ENCODE results near the gene DHX40.
A peak's percentile ranks its signal among the peaks of the same experiment; 100 is the strongest.
"Not testable (repeated sequence)": the region's sequence is repeated elsewhere in the genome, so short reads cannot be mapped to it uniquely, and the experiment has no call there.

The DHX40 gene
- 90.6 reads per million, percentile 81 among the genes with 10 or more reads in this experiment for total RNA-seq

DNA sequence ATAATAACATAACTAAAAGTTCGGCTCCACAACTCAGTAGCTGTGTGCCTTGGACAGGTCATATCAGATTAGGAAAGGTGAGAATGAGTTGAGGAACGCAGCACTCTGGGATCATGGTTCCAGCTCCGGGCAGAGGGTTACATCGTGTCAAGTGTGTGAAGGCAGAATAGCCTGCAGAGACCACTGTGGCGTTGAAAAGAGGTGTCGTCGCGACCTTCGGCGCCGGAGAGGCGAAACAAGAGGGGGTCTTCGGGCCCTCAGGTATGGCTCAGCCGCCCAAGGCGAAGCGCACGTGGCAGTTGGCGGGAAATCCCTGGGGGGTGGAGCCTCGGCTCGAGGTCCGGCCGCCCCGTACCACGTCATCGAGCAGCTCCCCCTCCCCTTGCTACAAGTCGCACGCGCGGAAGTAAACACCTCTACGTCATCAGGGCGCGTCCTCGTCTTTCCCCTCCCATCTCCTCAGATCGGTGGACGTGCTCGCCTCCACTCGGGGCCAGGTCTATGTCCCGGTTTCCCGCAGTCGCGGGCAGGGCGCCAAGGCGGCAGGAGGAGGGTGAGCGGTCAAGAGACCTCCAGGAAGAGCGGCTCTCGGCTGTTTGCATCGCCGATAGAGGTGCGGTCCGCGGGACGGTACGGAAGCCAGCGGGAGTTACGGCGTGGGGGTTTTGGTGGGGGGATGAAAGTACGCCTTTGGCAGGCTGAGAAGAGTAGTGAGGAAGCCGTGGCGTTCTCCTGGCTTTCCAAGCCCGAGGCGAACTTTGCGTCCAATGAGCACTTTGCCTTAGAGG, at the start of gene DHX40:
Gene DHX40 (plus strand): TSS at position 440 of the 788 bp plus-strand sequence. CDS start 62 bp downstream, at position 502.
- peak; percentile 93 for DNase-seq

DNA sequence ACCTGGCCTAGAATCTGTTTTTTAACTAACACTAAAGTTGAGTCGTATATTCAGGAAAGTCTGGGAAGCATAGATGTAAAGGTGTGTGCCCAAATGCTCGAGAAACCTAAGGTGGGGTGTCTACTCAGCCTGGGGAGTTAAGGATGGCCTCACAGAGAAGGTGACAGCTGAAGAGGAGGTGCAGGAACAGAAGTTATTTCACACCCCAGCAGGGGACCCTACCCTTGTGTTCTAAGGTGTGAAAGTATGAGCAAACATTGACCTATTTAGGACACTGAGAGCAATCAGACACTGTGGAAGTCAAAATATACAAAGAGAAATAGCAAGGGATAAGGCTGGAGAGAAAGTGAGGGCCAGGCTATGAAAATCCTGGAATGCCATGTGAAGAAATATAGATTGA, 49.0 kb upstream of the DHX40 start:
- DNase-seq = no peak

- DNase-seq = no peak
These were observed 46.3 kb upstream of the DHX40 start for GRCh38 chr17:59519132-59519531.

DNA sequence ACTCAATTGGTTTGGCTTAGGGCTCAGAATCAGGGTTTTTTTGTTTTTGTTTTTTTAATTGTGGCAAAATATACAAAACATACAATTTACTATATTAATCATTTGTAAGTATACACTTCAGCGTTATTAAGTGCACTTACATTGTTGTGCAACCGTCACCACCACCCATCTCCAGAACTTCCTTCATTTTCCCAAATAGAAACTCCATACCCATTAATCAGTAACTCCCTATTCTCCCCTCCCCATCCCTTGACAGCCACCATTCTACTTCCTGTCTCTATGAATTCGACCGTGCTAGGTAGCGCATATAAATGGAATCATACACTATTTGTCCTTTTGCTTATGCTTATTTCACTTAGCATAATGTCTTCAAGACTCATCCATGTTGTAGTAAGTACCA, 45.2 kb upstream of the DHX40 start:
- no peak for DNase-seq

- DNase-seq = peak; percentile 38
These were observed 43.8 kb upstream of the DHX40 start for GRCh38 chr17:59521465-59522126.

DNA sequence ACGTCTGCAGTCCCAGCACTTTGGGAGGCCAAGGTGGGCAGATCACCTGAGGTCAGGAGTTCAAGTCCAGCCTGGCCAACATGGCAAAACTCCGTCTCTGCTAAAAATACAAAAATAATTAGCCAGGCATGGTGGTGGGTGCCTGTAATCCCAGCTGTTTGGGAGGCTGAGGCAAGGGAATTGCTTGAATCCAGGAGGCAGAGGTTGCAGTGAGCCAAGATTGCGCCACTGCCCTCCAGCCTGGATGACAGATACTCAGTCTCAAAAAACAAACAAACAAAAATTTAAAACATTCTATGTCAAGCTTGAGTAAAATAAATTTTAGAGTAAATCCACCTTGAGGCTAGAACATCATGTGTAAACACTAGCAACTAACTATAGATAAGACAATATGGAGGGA, 40.5 kb upstream of the DHX40 start:
- not testable (repeated sequence) for DNase-seq

DNA sequence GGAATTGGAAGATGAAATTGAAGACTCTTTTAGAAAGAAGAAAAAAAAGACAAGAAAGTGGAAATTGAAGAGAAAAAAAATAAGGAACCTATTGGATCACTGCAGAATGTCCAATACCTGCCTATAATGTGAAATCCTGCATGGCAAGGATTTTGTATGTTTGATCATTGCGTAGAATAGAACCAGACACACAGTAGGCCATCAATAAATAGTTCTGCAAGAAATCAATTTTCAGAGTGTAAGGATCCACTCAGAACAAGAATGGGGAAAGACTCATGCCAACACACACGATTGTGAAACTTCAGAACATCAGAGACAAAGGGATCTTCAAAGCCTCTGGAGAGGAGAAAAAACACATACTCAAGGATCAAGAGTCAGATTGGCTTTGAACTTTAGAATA, 39.7 kb upstream of the DHX40 start:
- no peak for DNase-seq

GRCh38 chr17:59526451-59526850, 39.0 kb upstream of the DHX40 start:
- DNase-seq = no peak

DNA sequence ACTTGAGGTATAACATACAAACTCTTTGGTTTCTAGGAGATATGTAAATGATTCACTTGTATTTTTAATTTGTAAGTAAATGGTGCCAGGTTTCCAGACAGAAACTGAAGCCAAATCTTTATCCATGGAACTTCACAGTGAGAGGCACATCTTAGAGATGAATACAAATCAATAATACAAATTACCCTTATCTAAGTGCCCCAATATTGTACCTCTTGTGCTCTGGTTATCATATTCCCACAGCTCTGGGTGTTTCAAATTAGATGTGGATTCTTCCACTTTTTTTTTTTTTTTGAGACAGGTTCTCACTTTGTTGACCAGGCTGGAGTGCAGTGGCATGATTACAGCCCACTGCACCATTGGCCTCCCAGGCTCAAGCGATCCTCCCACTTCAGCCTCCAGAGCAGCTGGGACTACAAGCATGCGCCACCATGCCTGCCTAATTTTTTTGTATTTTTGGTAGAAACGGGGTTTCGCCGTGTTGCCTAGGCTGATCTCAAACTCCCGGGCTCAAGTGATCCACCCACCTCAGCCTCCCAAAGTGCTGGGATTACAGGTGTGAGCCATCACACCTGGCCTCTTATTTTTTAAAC, 38.0 kb upstream of the DHX40 start:
- DNase-seq = no peak

- DNase-seq = no peak
These were observed 37.5 kb upstream of the DHX40 start for GRCh38 chr17:59527931-59528330.

DNA sequence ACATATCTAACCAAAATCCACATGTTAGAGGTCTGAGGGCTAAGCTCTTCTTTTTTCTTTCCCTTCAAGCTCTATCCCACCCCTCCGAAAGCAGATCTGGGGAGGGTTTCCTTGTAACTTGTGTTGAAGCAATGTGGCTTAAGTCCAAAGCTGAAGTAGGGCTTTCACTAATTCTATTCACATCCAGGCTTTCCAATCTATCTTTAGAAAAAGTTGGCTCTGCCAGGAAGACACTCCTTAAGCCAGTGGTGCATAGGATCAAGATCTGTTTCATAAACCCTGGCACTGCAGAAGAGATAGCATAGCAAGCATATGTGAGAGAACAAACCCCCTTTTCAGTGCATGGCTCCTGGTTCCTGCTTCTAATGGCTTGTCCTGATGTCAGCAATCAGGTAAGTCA, 34.9 kb upstream of the DHX40 start:
- no peak for DNase-seq

DNA sequence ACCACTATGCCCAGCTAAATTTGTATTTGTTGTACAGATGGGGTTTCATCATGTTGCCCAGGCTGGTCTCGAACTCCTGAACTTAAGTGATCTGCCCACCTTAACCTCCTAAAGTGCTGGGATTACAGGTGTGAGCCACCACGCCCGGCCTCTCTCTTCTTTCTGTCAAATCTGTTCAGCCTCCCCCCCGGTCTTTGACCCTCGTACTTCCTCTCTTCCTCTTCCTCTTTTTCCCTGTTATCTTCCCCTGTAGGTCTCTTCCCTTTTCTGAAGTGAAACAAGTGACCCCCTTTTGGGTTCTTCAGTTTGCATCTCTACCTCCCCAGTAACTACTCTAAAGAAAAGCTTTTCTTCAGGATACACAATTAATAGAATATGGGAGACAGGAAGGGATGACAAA, 31.7 kb upstream of the DHX40 start:
- no peak for DNase-seq

DNA sequence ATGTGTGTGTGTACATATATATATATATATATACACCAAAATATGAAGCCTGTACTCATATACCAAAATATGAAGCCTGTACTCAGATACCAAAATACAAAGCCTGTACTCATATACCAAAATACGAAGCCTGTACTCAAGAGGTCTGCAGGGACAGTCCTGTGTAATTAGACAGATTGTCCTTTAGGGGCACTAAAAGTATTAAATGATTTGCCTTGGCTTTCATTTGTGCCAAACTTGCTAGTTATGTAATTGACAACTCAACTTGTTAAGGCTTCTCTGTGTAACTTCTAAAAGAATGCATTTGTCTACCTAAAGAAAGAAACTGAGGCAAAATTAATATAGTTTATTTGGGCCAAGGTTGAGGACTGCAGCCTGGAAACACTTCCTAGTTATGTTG, 30.8 kb upstream of the DHX40 start:
- DNase-seq = no peak

- no peak for DNase-seq
These were observed 27.1 kb upstream of the DHX40 start for GRCh38 chr17:59538195-59538909.

DNA sequence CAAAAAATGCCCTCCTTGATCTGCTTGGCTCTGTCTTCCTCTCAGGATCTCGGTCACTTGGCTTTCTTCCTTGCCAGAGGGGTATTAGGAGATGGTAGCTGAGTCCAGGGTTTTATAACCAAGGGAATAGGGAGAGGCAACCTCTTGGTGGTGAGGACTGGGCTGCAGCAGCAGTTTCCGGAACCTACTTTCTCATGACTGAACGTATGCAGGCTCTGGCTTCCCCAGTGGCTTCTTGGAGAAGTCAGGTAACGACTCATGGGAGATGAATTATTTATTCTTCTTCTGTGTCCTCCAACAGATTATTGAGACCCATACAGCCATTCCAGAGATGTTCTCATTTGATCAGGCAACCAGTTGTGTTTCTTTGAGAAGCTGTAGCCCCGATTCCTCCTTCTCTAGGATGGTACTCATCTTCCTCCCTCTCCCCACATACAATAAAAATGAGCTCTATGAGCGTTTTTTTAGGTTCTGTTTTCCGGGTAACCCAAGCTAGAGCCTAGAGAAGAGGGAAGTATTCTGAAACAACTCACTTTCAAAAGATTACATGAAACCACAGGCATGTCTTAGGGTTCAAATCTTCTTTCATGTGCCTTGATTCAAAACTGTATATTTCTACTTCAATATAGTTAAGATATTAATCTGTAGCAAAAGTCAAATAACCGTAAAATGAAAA, 22.3 kb upstream of the DHX40 start:
- DNase-seq = no peak

GRCh38 chr17:59545942-59546341, 19.5 kb upstream of the DHX40 start:
- DNase-seq = no peak

DNA sequence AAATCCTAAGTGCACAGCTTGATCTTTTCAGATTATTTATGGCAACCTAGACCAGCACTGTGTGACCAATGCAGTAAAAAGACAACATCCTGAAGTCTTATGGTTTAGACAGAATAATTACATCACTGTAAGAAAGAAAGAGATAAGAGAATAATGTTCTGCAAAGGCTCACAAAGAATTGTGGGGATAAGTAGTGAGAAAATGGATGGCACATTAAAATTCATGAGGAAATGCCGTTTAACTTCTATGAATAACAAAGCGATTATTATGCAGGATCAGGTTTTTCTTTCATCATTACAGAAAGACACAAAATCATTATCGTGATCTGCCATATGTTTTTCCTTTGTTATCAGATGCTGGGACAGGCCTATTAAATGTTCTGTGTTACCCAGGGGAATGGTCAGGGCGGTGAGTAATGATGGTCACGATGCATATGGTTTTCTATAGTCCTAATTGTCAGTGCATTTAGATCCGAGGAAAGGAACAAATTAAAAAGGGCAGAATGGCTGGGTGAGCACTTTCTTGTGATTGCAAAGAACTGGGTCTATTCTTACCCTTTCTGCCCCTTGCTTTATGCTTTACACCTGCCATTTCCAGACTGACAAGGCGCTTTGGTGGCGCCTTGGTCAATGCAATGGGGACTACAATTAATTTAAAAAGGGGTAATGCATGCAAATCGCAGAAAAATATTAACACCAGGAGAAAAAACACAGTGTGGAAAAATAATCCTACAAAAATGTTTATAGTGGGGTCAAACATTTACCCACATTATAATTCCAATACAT, 18.1 kb upstream of the DHX40 start:
- DNase-seq = no peak

GRCh38 chr17:59548985-59549384, 16.4 kb upstream of the DHX40 start:
- not testable (repeated sequence) for DNase-seq

DNA sequence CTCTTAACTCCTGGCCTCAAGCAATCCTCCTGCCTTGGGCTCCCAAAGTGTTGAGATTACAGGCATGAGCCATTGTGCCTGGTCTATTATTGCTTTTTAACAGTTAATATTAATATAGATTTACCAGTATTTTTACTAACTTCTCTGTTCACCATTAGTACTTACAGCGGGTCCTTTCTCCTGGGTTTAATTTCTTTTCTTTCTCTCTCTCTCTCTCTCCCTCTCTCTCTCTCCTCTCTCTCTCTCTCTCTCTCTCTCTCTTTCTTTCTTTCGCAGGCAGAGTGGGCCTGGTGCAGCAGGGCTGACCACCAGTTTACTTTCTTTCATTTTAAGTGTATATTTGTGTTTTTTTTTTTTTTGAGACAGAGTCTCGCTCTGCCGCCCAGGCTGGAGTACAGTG, 14.7 kb upstream of the DHX40 start:
- DNase-seq = no peak

DNA sequence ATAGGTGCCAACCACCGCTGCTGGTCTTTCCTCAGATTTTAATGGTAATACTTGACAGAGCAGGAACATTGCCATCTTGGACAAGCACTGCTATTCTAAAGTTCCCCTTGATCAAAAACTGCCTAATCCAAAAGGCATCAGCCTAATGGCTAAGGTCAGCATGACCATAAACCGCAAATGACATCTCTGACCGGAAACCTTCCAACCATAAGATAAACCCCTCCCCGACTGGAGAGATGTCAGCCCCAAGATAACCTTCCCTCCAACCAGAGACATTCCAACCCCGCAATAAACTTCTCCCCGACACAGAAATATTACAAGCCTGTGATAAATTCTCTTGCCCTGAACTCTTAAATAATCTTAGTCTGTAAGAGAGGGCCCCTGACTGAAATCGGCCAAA, 7.4 kb upstream of the DHX40 start:
- no peak for DNase-seq

GRCh38 chr17:59558953-59559352, 6.5 kb upstream of the DHX40 start:
- DNase-seq = no peak

GRCh38 chr17:59561042-59561441, 4.4 kb upstream of the DHX40 start:
- no peak for DNase-seq
